ENCODE data around the gene TNPO2. TPM values are rescaled to one million over a fixed set of nuclear protein-coding genes. Genes with fewer than 3 reads are reported as not detected.

TNPO2 gene
- total RNA-seq, 1 donor from 2014 or later = 64.5 TPM

DNA sequence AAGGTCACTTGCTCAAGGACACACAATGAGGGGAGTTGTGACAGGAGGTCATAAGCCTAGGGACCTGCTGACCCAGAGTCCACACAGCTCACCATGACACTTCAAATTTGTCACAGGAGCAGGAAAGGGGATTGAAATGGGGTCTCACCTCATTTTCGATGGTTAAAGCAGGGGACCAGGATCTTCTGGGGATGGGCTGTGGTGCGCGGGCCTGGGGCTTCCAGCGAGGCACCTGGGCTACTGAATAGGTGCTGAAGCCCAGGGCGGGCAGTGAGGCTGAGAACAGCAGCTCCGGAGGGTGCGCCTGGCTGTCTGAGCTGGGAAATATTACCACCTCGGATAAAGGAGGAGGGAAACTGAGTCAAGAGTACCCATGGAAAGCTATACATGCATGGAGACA is 68.2 kb downstream of the TNPO2 start:
- peaks cover 29% of the 10 kb centered on the region for H3K36me3 Mint-ChIP-seq (ENCODE audit: low read depth)

DNA sequence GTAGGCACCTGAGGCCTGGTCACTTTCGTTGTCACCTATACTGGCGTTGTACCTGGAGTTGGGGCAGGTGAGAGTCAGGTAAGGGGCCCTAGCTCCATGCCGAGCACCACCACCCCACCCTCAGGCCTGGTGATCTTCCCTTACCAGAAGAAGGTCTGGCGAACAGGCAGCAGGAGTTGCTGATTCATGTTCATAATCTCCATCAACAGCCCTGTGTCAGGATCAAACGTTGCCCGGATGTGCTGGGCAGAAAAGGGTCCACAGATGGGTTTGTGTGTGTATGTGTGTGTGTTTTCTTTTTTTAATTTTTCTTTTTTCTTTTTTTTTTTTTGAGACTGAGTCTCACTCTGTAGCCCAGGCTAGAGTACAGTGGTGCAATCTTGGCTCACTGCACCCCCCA is 71.5 kb downstream of the TNPO2 start:
- Mint-ChIP-seq H3K4me1 (ENCODE audit: low read depth) (peaks cover 4% of the 10 kb centered on the region), H3K36me3 (ENCODE audit: low read depth) (peaks cover 22% of the 10 kb centered on the region), H3K27ac (ENCODE audit: unreplicated experiment) (no peak overlapping the region), H3K27me3 (ENCODE audit: low read depth) (no peaks in the 10 kb centered on the region), H3K9me3 (ENCODE audit: low read depth) (no peaks in the 10 kb centered on the region), H3K4me3 (ENCODE audit: unreplicated experiment) (no peak overlapping the region)
- TF ChIP-seq, protein P1, sequence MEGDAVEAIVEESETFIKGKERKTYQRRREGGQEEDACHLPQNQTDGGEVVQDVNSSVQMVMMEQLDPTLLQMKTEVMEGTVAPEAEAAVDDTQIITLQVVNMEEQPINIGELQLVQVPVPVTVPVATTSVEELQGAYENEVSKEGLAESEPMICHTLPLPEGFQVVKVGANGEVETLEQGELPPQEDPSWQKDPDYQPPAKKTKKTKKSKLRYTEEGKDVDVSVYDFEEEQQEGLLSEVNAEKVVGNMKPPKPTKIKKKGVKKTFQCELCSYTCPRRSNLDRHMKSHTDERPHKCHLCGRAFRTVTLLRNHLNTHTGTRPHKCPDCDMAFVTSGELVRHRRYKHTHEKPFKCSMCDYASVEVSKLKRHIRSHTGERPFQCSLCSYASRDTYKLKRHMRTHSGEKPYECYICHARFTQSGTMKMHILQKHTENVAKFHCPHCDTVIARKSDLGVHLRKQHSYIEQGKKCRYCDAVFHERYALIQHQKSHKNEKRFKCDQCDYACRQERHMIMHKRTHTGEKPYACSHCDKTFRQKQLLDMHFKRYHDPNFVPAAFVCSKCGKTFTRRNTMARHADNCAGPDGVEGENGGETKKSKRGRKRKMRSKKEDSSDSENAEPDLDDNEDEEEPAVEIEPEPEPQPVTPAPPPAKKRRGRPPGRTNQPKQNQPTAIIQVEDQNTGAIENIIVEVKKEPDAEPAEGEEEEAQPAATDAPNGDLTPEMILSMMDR (IDR thresholded peaks at IDR 0.05) = no peak
- no peak for DNase-seq (ENCODE audit: low spot score)

More for the DNA sequence above, 68.2 kb downstream of the TNPO2 start:
- Mint-ChIP-seq H3K27ac (ENCODE audit: unreplicated experiment) (no peak overlapping the region), H3K9me3 (ENCODE audit: low read depth) (no peaks in the 10 kb centered on the region), H3K4me1 (ENCODE audit: low read depth) (no peaks in the 10 kb centered on the region), H3K27me3 (ENCODE audit: low read depth) (no peaks in the 10 kb centered on the region), H3K4me3 (ENCODE audit: unreplicated experiment) (no peak overlapping the region)
- DNase-seq (ENCODE audit: low spot score) = no peak
- TF ChIP-seq, protein P1 (IDR thresholded peaks at IDR 0.05) = no peak

DNA sequence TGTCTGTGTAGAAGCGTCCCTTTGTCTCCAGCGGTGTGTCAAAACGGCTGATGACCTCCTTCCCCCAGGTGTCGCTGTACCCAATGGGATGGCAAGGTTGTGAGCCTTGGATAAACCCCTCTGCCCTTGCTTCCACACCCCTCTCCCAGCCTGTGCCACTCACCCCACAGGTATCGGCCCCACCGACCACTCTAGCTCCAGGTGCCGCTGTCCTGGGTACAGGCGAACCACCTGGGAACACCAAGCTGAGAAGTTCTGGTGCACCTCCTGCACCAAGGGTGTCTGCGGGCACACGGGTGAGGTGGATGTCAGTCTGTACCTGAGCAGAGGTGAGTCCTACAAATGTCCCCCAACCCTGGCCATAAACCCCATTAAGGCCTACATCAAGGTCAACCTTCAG is 73.8 kb downstream of the TNPO2 start:
- H3K36me3 Mint-ChIP-seq (ENCODE audit: low read depth) = peaks cover 7% of the 10 kb centered on the region
- TF ChIP-seq, protein P1 (IDR thresholded peaks at IDR 0.05) = no peak
- no peak overlapping the region for H3K4me3 Mint-ChIP-seq (ENCODE audit: unreplicated experiment)
- no peaks in the 10 kb centered on the region for H3K27me3 Mint-ChIP-seq (ENCODE audit: low read depth)
- peaks cover 4% of the 10 kb centered on the region for H3K4me1 Mint-ChIP-seq (ENCODE audit: low read depth)
- no peak overlapping the region for H3K27ac Mint-ChIP-seq (ENCODE audit: unreplicated experiment)
- DNase-seq (ENCODE audit: low spot score) = no peak
- H3K9me3 Mint-ChIP-seq (ENCODE audit: low read depth) = no peaks in the 10 kb centered on the region

Other genes with a start within 250 kb of the TNPO2 start
- gene ZNF709, start 239.1 kb downstream of the TNPO2 start, total RNA-seq = 2.0 to 5.2 TPM (median 3.0 TPM) in 3 replicates
- 5.7 to 8.9 TPM (median 6.5 TPM) in 3 replicates for gene ZNF564, start 172.4 kb downstream of the TNPO2 start, total RNA-seq
- 6.7 to 8.6 TPM (median 7.0 TPM) in 3 replicates for gene ZNF490, start 113.1 kb downstream of the TNPO2 start, total RNA-seq
- 15.5 to 26.1 TPM (median 17.9 TPM) in 3 replicates for gene ZNF791, start 113.0 kb downstream of the TNPO2 start, total RNA-seq
- 86.6 to 104 TPM (median 99.5 TPM) in 3 replicates for gene MAN2B1, start 57.2 kb downstream of the TNPO2 start, total RNA-seq
- gene WDR83, start 57.1 kb downstream of the TNPO2 start, total RNA-seq = 9.6 to 13.5 TPM (median 12.7 TPM) in 3 replicates
- gene DHPS, start 42.1 kb downstream of the TNPO2 start, total RNA-seq = 37.8 to 48.8 TPM (median 47.5 TPM) in 3 replicates
- gene GNG14, start 35.9 kb downstream of the TNPO2 start, total RNA-seq = not detected in 3 replicates
- gene FBXW9, start 27.3 kb downstream of the TNPO2 start, total RNA-seq = 5.0 to 11.7 TPM (median 5.2 TPM) in 3 replicates
- gene TRIR, start 10.8 kb upstream of the TNPO2 start, total RNA-seq = 132 to 145 TPM (median 137 TPM) in 3 replicates
- gene GET3, start 13.6 kb upstream of the TNPO2 start, total RNA-seq = 44.2 to 57.0 TPM (median 48.8 TPM) in 3 replicates
- gene BEST2, start 27.9 kb upstream of the TNPO2 start, total RNA-seq = not detected in 3 replicates
- gene HOOK2, start 51.6 kb upstream of the TNPO2 start, total RNA-seq = 26.8 to 34.0 TPM (median 30.5 TPM) in 3 replicates
- gene JUNB, start 67.6 kb upstream of the TNPO2 start, total RNA-seq = 99.0 to 129 TPM (median 122 TPM) in 3 replicates
- gene PRDX2, start 77.9 kb upstream of the TNPO2 start, total RNA-seq = 184 to 211 TPM (median 190 TPM) in 3 replicates
- gene THSD8, start 78.1 kb upstream of the TNPO2 start, total RNA-seq = 3.6 to 5.4 TPM (median 4.5 TPM) in 3 replicates
- 9.9 to 22.8 TPM (median 11.9 TPM) in 3 replicates for gene RNASEH2A, start 82.7 kb upstream of the TNPO2 start, total RNA-seq
- gene RTBDN, start 110.6 kb upstream of the TNPO2 start, total RNA-seq = not detected in 3 replicates
- gene MAST1, start 114.6 kb upstream of the TNPO2 start, total RNA-seq = 0.44 to 1.6 TPM (median 0.97 TPM) in 3 replicates
- 36.6 to 52.8 TPM (median 50.9 TPM) in 3 replicates for gene DNASE2, start 157.5 kb upstream of the TNPO2 start, total RNA-seq
- gene KLF1, start 163.3 kb upstream of the TNPO2 start, total RNA-seq = not detected in 3 replicates
- gene GCDH, start 167.2 kb upstream of the TNPO2 start, total RNA-seq = 13.2 to 21.3 TPM (median 14.4 TPM) in 3 replicates
- 0.53 TPM in 1 of 3 replicates, not detected in the others for gene SYCE2, start 195.4 kb upstream of the TNPO2 start, total RNA-seq
- gene FARSA, start 209.8 kb upstream of the TNPO2 start, total RNA-seq = 46.4 to 53.3 TPM (median 47.4 TPM) in 3 replicates
- gene CALR, start 214.7 kb upstream of the TNPO2 start, total RNA-seq = 1,165 to 1,556 TPM (median 1,179 TPM) in 3 replicates
- gene RAD23A, start 221.9 kb upstream of the TNPO2 start, total RNA-seq = 71.6 to 94.9 TPM (median 72.4 TPM) in 3 replicates
- gene GADD45GIP1, start 233.3 kb upstream of the TNPO2 start, total RNA-seq = 28.8 to 31.3 TPM (median 29.1 TPM) in 3 replicates
- gene DAND5, start 245.6 kb upstream of the TNPO2 start, total RNA-seq = 0.36 to 0.57 TPM (median 0.41 TPM) in 3 replicates

Measured in chondrocyte (in vitro differentiated cells).